RWPE1 (cell line): ENCODE data around the gene PLEKHM1.

ENCODE experiments used
- CTCF ChIA-PET: fragments of 350-600 bp; sonication (Branson Sonifier 250); formaldehyde crosslinking; extraction: SDS; loops from one replicate; lab custom pipeline; 2021; lab: Yijun Ruan, JAX
- POLR2A ChIA-PET: fragments of 400-600 bp; formaldehyde crosslinking; extraction: SDS; loops from one replicate; lab custom pipeline; 2020; ENCODE audit warnings: antibody characterized with exemption; ENCODE audit not compliant: low non-redundant PET; lab: Yijun Ruan, JAX
- DNase-seq: peaks from one replicate; pipeline ENCODE4 v3.0.0; 2012; ENCODE audit warnings: low spot score
- H3K27ac ChIP-seq: fragments of 450-650 bp; 2 replicates; pipeline ENCODE4 v1.5.1; 2017
- TF ChIP-seq, protein P1 (sequence below): fragments of 450-650 bp; conservative IDR thresholded peaks from 2 replicates; pipeline ENCODE4 v1.5.1; 2017; ENCODE audit warnings: low read depth, mild to moderate bottlenecking

The PLEKHM1 gene

DNA sequence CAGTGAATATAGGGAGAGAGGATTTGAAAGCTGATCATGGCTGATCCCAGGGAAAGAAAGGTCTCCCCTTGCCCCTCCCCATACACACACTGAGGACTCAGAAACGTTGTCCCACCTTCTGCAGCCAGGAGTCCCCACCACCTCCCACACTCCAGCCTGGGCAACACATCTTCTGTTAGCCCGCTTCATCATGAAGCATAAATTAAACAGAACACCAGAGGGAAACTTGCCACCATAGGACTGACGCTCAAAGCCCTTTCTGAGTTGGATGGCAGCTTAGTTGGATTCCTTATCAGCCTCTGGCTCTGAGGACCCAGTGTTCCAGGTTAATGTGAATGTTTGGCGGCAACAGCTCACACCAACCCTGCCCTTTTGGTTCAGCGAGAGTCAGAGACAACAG lies 91.7 kb downstream of the PLEKHM1 start:
- POLR2A ChIA-PET = no interaction called here
- peak overlapping the region; percentile 9; the same call in 1 of the 2 replicates for H3K27ac ChIP-seq
- TF ChIP-seq, protein P1, sequence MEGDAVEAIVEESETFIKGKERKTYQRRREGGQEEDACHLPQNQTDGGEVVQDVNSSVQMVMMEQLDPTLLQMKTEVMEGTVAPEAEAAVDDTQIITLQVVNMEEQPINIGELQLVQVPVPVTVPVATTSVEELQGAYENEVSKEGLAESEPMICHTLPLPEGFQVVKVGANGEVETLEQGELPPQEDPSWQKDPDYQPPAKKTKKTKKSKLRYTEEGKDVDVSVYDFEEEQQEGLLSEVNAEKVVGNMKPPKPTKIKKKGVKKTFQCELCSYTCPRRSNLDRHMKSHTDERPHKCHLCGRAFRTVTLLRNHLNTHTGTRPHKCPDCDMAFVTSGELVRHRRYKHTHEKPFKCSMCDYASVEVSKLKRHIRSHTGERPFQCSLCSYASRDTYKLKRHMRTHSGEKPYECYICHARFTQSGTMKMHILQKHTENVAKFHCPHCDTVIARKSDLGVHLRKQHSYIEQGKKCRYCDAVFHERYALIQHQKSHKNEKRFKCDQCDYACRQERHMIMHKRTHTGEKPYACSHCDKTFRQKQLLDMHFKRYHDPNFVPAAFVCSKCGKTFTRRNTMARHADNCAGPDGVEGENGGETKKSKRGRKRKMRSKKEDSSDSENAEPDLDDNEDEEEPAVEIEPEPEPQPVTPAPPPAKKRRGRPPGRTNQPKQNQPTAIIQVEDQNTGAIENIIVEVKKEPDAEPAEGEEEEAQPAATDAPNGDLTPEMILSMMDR = no peak
- DNase-seq = no peak
- CTCF ChIA-PET = no interaction called here

GRCh38 chr17:45397796-45398195 lies 92.7 kb downstream of the PLEKHM1 start:
- POLR2A ChIA-PET = no interaction called here
- no peak for DNase-seq
- H3K27ac ChIP-seq = peak overlapping the region; percentile 28
- TF ChIP-seq, protein P1 = no peak
- CTCF ChIA-PET = interaction anchor here (1.2 kb wide), 2 partner anchors 12 to 263 kb away, joined by 3 read pairs; partner anchors contain the start of gene ACBD4

GRCh38 chr17:45396496-45397205 lies 93.9 kb downstream of the PLEKHM1 start:
- ChIA-PET CTCF (interaction anchor here (0.6 to 1.2 kb wide), 3 partner anchors 16 to 261 kb away, joined by 3 to 4 read pairs (median 3); partner anchors contain the start of gene ACBD4), POLR2A (no interaction called here)
- TF ChIP-seq, protein P1 = no peak
- H3K27ac ChIP-seq = peak overlapping the region; percentile 28
- DNase-seq = no peak

- no peak for DNase-seq
- CTCF ChIA-PET = interaction anchor here (0.5 to 0.8 kb wide), 9 partner anchors 15 to 280 kb away, joined by 3 to 6 read pairs (median 3); no protein-coding TSS in a partner anchor
- TF ChIP-seq, protein P1 = no peak
- POLR2A ChIA-PET = no interaction called here
- H3K27ac ChIP-seq = no peak overlapping the region
These were observed 94.7 kb downstream of the PLEKHM1 start for GRCh38 chr17:45395569-45396415.

- TF ChIP-seq, protein P1 = peak; percentile 69
These were observed 95.5 kb downstream of the PLEKHM1 start for GRCh38 chr17:45394913-45395568.

DNA sequence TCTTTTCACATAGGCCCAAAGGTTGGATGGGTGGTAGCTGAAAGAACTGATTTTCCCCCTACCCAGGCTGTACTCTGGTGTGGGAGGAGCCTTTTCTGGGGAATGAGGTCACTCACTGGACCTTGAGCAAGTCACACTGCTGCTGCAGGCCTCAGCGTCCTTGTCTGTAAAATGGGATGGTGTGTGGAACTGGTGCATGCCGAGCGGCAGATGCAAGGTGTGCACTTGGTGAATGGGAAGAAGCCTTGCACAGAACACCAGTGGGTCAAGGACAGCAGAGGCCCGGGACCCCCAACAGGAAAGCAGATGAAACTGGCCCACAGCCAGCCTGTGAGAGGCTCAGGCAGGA lies 96.0 kb downstream of the PLEKHM1 start:
- TF ChIP-seq, protein P1 = no peak
- no peak for DNase-seq
- ChIA-PET POLR2A (no interaction called here), CTCF (interaction anchor here (0.6 to 1.6 kb wide), 6 partner anchors 9 to 444 kb away, joined by 3 to 6 read pairs (median 4); no protein-coding TSS in a partner anchor)
- peak overlapping the region; percentile 16 for H3K27ac ChIP-seq

More at GRCh38 chr17:45394913-45395568, 95.5 kb downstream of the PLEKHM1 start:
- POLR2A ChIA-PET = no interaction called here
- peak overlapping the region; percentile 2; the same call in 1 of the 2 replicates for H3K27ac ChIP-seq
- peak; percentile 59 for DNase-seq
- CTCF ChIA-PET = interaction anchor here (0.5 to 1.1 kb wide), 9 partner anchors 16 to 281 kb away, joined by 3 to 6 read pairs (median 3); no protein-coding TSS in a partner anchor
